ENCODE measurements around the gene NARF. TPM values are rescaled to one million over a fixed set of nuclear protein-coding genes. Genes with fewer than 3 reads are reported as not detected.
"Not testable (repeated sequence)": the region's sequence is repeated elsewhere in the genome, so short reads cannot be mapped to it uniquely, and the experiment has no call there.

The NARF gene
- total RNA-seq, 1 donor from 2014 or later: 69.2 TPM

DNA sequence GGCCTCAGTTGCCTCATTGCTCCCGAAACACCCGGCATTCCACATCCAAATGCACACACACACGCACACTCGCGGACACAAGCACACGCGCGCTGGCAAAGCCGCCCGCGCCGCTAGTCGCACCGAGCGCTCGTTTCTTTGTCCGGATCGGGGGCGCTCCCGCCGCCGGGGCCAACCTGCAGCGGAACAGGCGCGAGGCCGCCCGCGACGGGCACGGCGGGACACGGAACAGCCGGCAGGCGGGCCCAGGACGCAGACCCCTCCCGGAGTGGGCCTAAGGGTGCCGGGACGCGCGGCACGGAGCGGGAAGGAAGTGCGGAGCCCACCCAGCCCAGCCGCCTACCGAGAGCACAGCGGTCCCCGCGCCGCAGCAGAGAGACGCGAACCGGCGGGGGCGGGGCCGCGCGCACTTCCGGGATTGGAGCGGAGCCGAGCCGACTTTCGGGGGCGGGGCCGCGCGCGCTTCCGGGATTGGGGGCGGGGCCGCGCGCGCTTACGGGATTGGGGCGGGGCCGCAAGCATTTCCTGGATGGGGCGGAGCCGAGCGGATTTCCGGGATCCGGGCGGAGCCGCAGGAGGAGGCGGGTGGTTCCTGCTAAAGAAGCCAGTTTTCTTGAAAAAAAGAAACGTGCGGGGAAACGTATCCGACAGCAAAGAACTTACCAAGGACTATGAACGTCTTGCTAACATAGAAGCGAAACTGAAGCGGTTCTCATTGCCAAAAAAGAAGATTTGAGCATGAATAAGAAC, 8.0 kb upstream of the NARF start, which contains the start of gene CYBC1:
TSS of gene CYBC1 (minus strand) at position 396 of the 750 bp plus-strand sequence. CDS start 1,498 bp downstream, outside the sequence.
- no peaks in the 10 kb centered on the region for H3K36me3 ChIP-seq
- intact Hi-C loops (cut with micrococcal nuclease): no loop called here
- H3K27me3 ChIP-seq (ENCODE audit: low read depth): no peaks in the 10 kb centered on the region
- DNase-seq: peak; percentile 93
- no peaks in the 10 kb centered on the region for H3K9me3 ChIP-seq (replicated peaks)
- peak within 1 kb of the TSS; percentile 87 for H3K4me3 ChIP-seq
- TF ChIP-seq, protein P1, sequence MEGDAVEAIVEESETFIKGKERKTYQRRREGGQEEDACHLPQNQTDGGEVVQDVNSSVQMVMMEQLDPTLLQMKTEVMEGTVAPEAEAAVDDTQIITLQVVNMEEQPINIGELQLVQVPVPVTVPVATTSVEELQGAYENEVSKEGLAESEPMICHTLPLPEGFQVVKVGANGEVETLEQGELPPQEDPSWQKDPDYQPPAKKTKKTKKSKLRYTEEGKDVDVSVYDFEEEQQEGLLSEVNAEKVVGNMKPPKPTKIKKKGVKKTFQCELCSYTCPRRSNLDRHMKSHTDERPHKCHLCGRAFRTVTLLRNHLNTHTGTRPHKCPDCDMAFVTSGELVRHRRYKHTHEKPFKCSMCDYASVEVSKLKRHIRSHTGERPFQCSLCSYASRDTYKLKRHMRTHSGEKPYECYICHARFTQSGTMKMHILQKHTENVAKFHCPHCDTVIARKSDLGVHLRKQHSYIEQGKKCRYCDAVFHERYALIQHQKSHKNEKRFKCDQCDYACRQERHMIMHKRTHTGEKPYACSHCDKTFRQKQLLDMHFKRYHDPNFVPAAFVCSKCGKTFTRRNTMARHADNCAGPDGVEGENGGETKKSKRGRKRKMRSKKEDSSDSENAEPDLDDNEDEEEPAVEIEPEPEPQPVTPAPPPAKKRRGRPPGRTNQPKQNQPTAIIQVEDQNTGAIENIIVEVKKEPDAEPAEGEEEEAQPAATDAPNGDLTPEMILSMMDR (IDR thresholded peaks at IDR 0.05; ENCODE audit: borderline replicate concordance): peak; percentile 13
- peak within 1 kb of the TSS; percentile 93 for H3K27ac ChIP-seq (replicated peaks)
- peaks cover 40% of the 10 kb centered on the region for H3K4me1 ChIP-seq

DNA sequence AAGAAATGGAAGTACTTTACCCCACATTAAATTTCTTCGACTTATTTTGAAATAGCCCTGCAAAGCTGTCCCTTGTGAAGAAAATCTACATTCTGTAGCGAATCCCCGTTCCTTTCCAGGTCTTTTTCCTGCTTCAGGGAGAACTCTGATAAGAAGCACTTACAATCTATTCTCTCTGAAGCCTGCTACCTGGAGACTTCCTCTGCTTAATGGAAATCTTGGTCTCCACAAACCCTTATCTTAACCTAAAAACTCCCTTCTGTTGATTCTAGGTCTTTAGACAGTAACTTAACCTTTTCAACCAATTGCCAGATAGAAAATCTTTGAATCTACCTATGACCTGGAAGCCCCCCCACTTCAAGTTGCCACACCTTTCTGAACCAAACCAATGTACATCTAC, 6.4 kb upstream of the NARF start:
- Histone ChIP-seq H3K4me3 (no peak overlapping the region), H3K9me3 (replicated peaks) (no peaks in the 10 kb centered on the region), H3K4me1 (peaks cover 39% of the 10 kb centered on the region), H3K36me3 (no peaks in the 10 kb centered on the region), H3K27ac (replicated peaks) (peak overlapping the region; percentile 93), H3K27me3 (ENCODE audit: low read depth) (no peaks in the 10 kb centered on the region)
- intact Hi-C loops (cut with micrococcal nuclease): no loop called here
- DNase-seq: no peak
- TF ChIP-seq, protein P1 (IDR thresholded peaks at IDR 0.05; ENCODE audit: borderline replicate concordance): no peak

DNA sequence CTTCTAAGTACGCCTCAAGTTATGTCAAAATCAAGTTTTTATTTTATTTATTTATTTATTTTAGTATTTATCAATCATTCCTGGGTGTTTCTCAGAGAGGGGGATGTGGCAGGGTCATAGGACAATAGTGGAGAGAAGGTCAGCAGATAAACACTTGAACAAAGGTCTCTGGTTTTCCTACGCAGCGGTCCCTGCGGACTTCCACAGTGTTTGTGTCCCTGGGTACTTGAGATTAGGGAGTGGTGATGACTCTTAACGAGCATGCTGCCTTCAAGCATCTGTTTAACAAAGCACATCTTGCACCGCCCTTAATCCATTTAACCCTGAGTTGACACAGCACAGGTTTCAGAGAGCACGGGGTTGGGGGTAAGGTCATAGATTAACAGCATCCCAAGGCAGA, 5.4 kb upstream of the NARF start:
- intact Hi-C loops (cut with micrococcal nuclease); H3K9me3 ChIP-seq (replicated peaks); H3K4me3 ChIP-seq; H3K36me3 ChIP-seq; H3K27me3 ChIP-seq (ENCODE audit: low read depth); H3K27ac ChIP-seq (replicated peaks); DNase-seq: not testable (repeated sequence)
- peaks cover 49% of the 10 kb centered on the region for H3K4me1 ChIP-seq

DNA sequence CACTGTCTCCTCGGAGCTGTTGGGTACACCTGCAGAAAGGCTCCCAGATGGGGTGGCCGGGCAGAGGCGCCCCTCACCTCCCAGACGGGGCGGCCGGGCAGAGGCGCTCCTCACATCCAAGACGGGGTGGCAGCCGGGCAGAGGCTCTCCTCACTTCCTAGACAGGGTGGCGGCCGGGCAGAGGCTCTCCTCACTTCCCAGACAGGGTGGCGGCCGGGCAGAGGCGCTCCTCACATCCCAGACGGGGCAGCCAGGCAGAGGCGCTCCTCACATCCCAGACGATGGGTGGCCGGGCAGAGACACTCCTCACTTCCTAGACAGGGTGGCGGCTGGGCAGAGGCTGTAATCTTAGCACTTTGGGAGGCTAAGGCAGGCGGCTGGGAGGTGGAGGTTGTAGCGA, 4.8 kb upstream of the NARF start:
- H3K4me3 ChIP-seq; H3K27me3 ChIP-seq (ENCODE audit: low read depth); H3K36me3 ChIP-seq; intact Hi-C loops (cut with micrococcal nuclease); H3K9me3 ChIP-seq (replicated peaks); DNase-seq; H3K27ac ChIP-seq (replicated peaks): not testable (repeated sequence)
- peaks cover 52% of the 10 kb centered on the region for H3K4me1 ChIP-seq

DNA sequence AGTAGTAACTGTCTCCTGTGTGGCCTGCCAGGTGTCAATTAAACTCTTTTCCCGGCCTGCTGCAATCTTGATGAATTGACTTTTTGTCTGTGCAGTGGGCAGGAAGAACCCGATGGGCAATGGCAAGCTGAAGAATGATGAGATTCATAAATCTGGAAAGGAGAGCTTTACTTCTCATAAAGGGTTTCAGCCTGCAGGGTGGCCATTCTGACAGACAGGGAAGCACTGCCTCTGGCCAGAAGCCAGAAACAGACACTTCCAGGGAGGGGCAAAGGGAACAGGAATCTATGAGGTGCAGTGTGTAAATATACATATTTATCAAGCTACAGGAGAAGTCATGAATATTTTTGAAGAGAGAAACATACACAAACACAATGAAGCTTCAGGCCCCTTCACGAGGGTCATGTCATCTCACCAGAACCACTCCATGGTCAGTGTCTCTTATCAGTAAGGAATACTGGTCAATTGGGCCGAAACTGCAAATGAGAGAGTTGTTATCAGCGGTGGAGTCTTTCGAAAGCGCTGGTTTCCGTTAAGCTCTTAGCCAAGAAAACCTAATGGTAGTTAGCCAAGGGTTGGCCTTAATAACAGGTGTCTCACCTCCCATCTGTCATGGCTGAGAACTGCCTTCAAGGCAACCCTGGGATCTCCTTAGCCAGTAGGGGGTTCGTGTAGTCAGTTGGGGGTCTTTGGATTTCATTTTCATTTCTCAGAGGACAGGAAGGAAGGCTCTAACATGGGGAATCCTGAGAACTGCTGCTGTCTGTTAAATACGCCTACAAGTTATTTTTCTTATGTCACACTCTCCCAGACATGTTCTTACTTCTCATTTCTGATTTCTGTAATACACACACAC, 1.2 kb upstream of the NARF start:
- peaks cover 24% of the 10 kb centered on the region for H3K36me3 ChIP-seq
- peak overlapping the region; percentile 100 for H3K27ac ChIP-seq (replicated peaks)
- TF ChIP-seq, protein P1 (IDR thresholded peaks at IDR 0.05; ENCODE audit: borderline replicate concordance): no peak
- intact Hi-C loops (cut with micrococcal nuclease): no loop called here
- peaks cover 50% of the 10 kb centered on the region for H3K4me1 ChIP-seq
- H3K9me3 ChIP-seq (replicated peaks): no peaks in the 10 kb centered on the region
- DNase-seq: no peak
- H3K4me3 ChIP-seq: peak overlapping the region; percentile 93
- H3K27me3 ChIP-seq (ENCODE audit: low read depth): no peaks in the 10 kb centered on the region

DNA sequence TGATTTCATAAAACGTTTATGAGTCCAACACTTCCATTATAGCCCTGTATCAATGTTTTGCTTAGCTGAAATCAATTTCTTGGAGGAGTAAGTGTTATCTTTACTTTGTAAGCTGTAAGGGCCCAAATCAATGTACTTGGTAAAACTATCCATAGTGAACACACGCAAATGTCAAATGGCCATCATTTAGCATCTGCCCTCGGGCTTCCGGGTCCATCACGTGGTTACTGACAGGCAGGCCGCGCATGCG, 687 bp upstream of the NARF start:
- intact Hi-C loops (cut with micrococcal nuclease): no loop called here
- H3K4me1 ChIP-seq: peaks cover 55% of the 10 kb centered on the region
- TF ChIP-seq, protein P1 (IDR thresholded peaks at IDR 0.05; ENCODE audit: borderline replicate concordance): no peak
- peak overlapping the region; percentile 93 for H3K4me3 ChIP-seq
- H3K27me3 ChIP-seq (ENCODE audit: low read depth): no peaks in the 10 kb centered on the region
- peaks cover 30% of the 10 kb centered on the region for H3K36me3 ChIP-seq
- DNase-seq: no peak
- peak overlapping the region; percentile 100 for H3K27ac ChIP-seq (replicated peaks)
- H3K9me3 ChIP-seq (replicated peaks): no peaks in the 10 kb centered on the region
